Measurements from ENCODE around the gene PCED1A.

Gene PCED1A

GRCh38 chr20:2872459-2873009 lies 32.1 kb upstream of the PCED1A start:
- Histone ChIP-seq H3K27me3 (ENCODE audit: control insufficient read depth, insufficient read depth, low read length) (no peaks in the 10 kb centered on the region), H3K4me2 (ENCODE audit: low read length) (peak overlapping the region; percentile 100), H3K27ac (no peak overlapping the region), H2AFZ (peak overlapping the region; percentile 99), H3K4me3 (ENCODE audit: low read depth, low read length) (peak overlapping the region; percentile 79), H3K79me2 (peaks cover 16% of the 10 kb centered on the region), H3K9ac (no peak overlapping the region), H3K4me1 (no peaks in the 10 kb centered on the region), H3K9me3 (ENCODE audit: control insufficient read depth, low read length) (no peaks in the 10 kb centered on the region), H3K36me3 (ENCODE audit: control insufficient read depth, insufficient read depth, low read length) (no peaks in the 10 kb centered on the region)
- TF ChIP-seq CTCF (IDR thresholded peaks at IDR 0.05): peak; percentile 32

GRCh38 chr20:2871661-2872458 lies 31.4 kb upstream of the PCED1A start:
- Histone ChIP-seq H2AFZ (peak overlapping the region; percentile 99), H3K4me3 (ENCODE audit: low read depth, low read length) (peak overlapping the region; percentile 79), H3K9ac (no peak overlapping the region), H3K27ac (no peak overlapping the region), H3K27me3 (ENCODE audit: control insufficient read depth, insufficient read depth, low read length) (no peaks in the 10 kb centered on the region), H3K79me2 (peaks cover 16% of the 10 kb centered on the region), H3K9me3 (ENCODE audit: control insufficient read depth, low read length) (no peaks in the 10 kb centered on the region), H3K4me1 (no peaks in the 10 kb centered on the region), H3K36me3 (ENCODE audit: control insufficient read depth, insufficient read depth, low read length) (no peaks in the 10 kb centered on the region), H3K4me2 (ENCODE audit: low read length) (peak overlapping the region; percentile 100)
- no peak for TF ChIP-seq CTCF (IDR thresholded peaks at IDR 0.05)

GRCh38 chr20:2871111-2871465 lies 30.6 kb upstream of the PCED1A start:
- Histone ChIP-seq H3K4me1 (no peaks in the 10 kb centered on the region), H3K27ac (no peak overlapping the region), H3K9ac (no peak overlapping the region), H2AFZ (no peak overlapping the region), H3K4me2 (ENCODE audit: low read length) (no peak overlapping the region), H3K36me3 (ENCODE audit: control insufficient read depth, insufficient read depth, low read length) (no peaks in the 10 kb centered on the region), H3K9me3 (ENCODE audit: control insufficient read depth, low read length) (no peaks in the 10 kb centered on the region), H3K27me3 (ENCODE audit: control insufficient read depth, insufficient read depth, low read length) (no peaks in the 10 kb centered on the region), H3K4me3 (ENCODE audit: low read depth, low read length) (no peak overlapping the region), H3K79me2 (peaks cover 16% of the 10 kb centered on the region)
- TF ChIP-seq CTCF (IDR thresholded peaks at IDR 0.05): no peak

DNA sequence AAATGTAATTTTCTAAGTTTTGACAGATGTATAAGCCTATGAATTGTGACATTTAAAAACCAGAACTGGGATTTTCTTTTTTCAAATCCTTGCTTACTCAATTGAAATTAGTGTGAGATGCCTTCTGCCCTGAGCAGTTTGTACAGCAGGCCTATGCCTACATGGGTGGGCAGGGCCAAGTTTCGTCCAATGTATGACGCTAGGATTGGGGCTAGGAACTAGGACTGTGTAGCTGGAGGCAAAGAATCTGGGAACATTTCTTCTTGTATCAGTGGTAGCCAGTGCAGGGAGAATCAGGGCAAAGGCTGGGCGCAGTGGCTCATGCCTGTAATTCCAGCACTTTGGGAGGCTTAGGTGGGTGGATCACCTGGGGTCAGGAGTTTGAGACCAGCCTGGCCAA lies 28.9 kb upstream of the PCED1A start:
- Histone ChIP-seq H3K4me1 (no peaks in the 10 kb centered on the region), H3K4me3 (ENCODE audit: low read depth, low read length) (no peak overlapping the region), H3K79me2 (peaks cover 5% of the 10 kb centered on the region), H3K4me2 (ENCODE audit: low read length) (no peak overlapping the region), H2AFZ (no peak overlapping the region), H3K9me3 (ENCODE audit: control insufficient read depth, low read length) (no peaks in the 10 kb centered on the region), H3K36me3 (ENCODE audit: control insufficient read depth, insufficient read depth, low read length) (no peaks in the 10 kb centered on the region), H3K9ac (no peak overlapping the region), H3K27ac (no peak overlapping the region), H3K27me3 (ENCODE audit: control insufficient read depth, insufficient read depth, low read length) (no peaks in the 10 kb centered on the region)
- TF ChIP-seq CTCF (IDR thresholded peaks at IDR 0.05): no peak
